COR-L47 (cell line): ENCODE results near the gene XYLT2.

Experiments used
- DNase-seq: peaks from one replicate; lab custom pipeline; 2025; lab: John Stamatoyannopoulos, UW

Gene XYLT2

DNA sequence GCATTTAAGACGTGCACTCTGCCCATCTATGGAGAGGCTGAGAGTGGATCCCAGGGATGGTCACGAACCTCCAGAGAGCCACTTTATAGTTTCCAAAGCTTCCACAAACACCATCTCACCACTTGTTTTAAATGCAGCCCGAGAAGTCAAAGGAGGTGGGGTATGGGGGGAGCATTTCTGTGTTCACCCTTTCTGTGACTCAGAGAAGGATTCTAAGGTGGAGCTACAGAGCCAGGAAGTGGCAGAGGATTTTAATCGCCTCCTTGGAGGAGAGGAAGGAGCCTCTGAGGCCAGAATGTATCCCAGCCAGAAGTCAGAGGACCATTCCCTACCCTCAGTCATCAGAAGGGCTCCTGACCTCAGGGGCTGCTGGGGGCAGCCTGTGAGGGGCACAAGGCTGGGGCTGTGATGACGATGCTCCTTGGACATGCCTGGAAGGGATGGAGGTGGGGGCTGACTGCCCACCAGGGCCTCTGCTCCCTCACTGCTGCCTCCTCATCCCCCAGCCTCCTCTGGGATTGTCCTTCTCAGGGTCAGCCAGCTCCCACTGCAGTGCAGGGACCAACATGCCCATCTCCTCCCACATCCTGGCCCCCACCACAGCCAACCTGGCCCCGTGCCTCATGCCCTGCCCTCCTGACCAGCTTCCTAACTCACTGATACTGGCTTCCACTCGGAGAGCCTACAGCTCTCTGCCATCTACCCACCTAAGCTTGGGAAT is 2.8 kb downstream of the XYLT2 start:
- DNase-seq = no peak

DNA sequence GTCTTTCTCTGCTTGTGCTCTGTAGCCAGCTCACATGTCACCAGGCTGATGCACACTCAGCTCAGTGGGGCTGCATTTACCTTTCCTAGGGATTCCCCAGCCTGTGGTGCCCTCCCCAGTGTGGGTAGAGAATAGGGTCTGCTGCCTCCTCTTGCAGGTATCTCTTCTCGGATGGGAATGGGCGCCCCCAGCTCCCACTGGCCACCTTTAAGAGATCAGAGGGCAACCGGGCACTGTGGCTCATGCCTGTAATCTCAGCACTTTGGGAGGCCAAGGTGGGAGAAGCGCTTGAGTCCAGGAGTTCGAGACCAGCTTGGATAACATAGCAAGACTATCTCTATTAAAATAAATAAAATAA is 3.3 kb downstream of the XYLT2 start:
- no peak for DNase-seq

DNA sequence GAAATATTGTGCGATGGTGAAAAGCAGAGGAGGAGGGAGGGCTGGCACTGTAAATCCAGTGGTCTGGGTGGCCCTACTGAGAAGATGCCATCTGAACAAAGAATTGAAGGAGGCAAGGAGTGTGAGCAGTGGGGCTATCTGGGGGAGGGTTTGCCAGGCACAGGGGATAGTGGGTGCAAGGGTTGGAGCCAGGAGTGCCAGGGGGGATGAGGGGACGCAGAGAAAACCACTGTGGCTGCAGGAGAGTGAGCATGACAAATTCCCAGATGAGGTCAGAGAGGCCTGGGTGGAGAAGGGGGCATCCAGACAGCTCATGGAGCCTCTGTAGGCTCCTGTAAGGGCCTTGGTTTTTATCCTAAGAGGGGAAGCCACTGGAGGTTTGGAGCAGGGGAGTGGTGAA is 4.8 kb downstream of the XYLT2 start:
- no peak for DNase-seq

DNA sequence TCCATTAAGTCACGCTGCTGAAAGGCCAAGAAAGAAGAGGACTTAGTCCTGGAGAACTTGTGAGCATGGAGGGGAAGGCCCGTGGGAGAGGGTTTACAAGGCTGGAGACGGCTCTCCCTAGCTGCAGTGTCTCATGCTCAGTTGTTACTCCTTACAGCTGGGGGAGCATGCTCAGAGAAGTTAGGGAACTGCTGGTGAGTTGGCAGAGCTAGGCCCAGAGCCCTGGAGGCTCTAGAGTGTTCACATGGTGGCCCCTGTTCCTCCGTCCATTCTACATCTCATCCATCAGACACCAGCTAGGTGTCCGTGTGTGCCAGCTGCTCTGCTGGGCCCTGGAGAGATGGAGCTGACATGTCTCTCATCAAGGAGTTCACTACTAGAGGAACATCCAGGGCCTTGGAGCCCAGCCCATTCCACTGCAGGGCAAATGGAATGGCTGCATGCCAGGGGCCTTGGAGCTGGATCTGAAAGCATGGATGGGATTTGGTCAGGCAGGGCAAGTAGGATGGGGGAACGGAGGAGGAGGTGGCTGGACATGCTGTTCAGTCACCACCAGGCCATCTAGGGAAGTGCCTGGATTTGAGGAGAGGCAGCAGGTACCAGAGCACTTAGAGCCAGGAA is 6.3 kb downstream of the XYLT2 start:
- no peak for DNase-seq

DNA sequence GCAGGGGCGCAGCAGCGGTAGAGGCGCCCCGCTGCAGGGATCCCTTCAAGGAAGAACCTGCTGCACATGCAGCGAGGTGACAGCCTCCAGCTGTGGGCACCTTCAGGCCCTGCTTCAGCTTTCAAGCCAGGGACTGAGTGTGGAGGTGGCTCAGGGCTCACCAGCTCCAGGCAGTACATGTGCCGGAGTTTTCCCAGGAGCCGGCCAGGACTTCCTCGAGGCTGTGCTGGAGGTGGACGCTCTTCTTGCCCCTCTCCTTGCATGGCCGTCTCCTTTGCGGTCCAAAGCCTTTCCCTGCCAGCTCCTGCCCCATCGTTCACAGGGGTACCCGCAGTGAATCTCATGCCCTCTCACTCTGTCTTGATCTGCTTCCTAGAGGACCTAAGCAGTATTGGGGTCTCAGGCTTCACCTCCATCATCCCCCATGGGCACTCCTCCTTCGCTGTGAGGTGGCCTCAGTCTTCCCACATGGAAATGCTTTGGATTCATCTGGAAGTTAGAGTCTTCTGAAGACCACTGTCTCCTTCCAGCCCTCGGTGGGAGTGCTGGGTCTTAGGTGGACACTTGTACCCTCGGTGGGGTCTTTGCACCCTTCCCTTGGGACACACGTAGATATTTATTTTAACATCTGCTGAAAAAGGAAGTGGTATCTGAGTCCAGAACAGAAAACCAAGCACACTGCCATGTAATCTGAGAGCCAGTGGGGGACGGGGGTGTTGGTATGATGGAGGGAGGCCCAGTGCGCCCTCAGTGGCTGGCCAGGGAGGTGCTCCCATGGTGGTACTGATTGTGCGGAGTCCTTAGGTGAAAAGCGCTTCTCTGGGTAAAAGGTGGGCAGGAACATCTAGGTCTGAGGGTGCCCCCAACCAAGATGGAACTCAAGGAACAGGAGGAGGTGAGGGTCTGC is 7.0 kb downstream of the XYLT2 start:
- no peak for DNase-seq

DNA sequence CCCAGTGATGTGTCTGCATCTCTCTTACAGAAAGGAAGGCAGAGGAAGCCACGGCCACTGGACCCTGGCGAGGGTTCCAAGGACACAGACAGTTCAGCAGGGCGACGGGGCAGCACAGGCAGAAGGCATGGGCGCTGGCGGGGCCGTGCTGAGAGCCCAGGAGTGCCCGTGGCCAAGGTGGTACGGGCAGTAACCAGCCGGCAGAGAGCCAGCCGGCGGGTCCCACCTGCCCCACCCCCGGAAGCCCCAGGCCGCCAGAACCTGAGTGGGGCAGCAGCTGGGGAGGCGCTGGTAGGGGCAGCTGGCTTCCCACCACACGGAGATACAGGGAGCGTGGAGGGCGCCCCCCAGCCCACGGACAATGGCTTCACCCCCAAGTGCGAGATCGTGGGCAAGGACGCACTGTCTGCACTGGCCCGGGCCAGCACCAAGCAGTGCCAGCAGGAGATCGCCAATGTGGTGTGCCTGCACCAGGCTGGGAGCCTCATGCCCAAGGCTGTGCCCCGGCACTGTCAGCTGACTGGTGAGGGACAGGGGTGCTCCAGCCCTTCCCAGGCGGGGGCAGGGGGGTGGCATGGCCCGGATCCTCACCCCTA is 7.8 kb downstream of the XYLT2 start:
- no peak for DNase-seq

DNA sequence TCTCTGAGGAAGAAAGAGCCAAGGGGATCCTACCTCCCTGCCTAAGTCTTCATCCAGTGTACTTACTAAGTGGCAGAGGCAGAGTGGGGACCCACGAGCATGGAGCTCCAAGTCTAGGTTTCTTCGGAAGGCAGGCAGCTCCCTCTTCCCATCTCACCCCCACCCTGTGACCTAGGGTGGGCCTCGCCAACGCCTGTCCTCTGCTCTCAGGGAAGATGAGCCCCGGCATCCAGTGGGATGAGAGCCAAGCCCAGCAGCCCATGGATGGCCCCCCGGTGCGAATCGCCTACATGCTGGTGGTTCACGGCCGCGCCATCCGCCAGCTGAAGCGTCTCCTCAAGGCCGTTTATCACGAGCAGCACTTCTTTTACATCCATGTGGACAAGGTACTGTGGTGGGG is 8.3 kb downstream of the XYLT2 start:
- DNase-seq = no peak

DNA sequence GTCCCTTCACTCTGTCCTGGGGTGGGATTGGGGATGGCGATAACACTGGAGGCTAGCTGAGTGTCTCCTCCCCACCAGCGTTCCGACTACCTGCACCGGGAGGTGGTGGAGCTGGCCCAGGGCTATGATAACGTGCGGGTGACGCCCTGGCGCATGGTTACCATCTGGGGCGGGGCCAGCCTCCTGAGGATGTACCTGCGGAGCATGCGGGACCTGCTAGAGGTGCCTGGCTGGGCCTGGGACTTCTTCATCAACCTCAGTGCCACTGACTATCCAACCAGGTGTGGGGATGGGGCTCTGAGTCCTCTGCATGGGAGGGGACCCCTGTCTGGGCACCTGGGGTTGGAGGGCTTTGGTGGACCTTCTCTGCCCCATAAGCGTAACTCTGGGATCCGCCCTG is 8.8 kb downstream of the XYLT2 start:
- no peak for DNase-seq

DNA sequence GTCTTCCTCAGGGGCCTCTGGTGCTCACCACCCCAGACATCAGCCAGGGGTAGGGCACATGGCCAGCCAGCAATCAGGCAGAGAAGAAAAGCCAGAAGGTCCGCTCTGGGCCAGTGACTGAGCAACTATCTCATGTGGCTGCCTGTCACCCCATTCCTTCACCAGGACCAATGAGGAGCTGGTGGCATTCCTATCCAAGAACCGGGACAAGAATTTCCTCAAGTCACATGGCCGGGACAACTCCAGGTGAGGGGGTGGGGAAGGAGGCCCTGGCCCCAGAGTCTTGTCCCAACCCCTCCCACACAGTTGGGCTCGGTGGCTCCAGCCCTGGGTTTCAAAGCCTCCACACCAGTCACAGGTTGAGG is 9.4 kb downstream of the XYLT2 start:
- DNase-seq = no peak

DNA sequence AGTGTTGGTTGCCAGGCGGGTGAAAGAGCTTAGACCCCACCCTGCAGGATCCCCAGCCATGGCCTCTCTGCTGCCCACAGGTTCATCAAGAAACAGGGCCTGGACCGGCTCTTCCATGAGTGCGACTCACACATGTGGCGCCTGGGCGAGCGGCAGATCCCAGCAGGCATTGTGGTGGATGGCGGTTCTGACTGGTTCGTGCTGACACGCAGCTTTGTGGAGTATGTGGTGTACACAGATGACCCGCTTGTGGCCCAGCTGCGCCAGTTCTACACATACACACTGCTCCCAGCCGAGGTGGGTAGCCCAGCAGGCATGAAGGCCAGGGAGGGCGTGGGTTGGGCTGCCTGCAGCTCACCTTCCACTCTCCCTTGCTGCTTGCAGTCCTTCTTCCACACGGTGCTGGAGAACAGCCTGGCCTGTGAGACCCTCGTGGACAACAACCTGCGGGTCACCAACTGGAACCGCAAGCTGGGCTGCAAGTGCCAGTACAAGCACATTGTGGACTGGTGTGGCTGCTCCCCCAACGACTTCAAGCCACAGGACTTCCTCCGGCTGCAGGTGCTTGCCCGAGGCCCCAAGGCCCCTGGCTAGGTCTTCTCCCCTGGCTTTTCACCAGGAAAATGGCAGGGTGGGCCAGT is 9.9 kb downstream of the XYLT2 start:
- DNase-seq = no peak

DNA sequence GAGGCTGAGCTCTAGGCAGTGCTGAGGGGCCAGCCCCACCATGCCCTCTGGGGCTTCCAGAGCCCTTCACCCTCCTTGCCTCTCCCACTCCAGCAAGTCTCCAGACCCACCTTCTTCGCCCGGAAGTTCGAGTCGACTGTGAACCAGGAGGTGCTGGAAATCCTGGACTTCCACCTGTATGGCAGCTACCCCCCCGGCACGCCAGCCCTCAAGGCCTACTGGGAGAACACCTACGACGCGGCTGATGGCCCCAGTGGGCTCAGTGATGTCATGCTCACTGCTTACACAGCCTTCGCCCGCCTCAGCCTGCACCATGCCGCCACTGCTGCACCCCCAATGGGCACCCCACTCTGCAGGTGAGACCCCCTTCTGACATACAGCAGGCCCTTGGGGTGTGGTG is 10.5 kb downstream of the XYLT2 start:
- DNase-seq = no peak

DNA sequence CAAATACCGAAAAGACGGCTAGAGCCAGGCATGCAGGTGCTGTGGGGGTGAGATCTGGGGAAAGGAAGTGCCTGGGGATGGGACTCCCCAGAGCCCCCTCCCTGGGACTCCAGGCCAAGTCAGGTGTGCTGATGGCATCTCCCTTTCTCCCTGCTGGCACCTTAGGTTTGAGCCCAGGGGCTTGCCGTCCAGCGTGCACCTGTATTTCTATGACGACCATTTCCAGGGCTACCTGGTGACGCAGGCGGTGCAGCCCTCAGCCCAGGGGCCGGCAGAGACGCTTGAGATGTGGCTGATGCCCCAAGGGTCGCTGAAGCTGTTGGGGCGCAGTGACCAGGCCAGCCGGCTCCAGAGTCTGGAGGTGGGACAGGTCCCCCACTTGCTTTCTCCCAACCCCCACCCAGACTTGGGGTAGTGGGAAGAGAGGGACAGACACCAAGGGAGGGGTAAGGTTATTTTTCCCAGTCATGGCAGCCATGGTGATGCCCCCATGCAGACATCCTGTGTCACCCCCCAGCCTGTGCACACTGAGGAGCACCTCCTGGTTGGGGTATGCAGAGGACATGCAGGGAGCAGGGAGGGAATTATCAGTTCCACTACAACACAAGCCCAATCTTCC is 11.1 kb downstream of the XYLT2 start:
- no peak for DNase-seq

DNA sequence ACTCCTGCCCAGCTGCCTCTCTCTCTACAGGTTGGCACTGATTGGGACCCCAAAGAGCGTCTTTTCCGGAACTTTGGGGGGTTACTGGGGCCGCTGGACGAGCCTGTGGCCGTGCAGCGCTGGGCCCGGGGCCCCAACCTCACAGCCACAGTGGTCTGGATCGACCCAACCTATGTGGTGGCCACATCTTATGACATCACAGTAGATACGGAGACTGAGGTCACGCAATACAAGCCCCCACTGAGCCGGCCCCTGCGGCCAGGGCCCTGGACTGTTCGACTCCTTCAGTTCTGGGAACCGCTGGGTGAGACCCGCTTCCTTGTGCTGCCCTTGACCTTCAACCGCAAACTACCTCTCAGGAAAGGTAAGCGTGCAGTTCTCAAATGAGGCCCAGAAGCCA is 12.3 kb downstream of the XYLT2 start:
- DNase-seq = no peak

DNA sequence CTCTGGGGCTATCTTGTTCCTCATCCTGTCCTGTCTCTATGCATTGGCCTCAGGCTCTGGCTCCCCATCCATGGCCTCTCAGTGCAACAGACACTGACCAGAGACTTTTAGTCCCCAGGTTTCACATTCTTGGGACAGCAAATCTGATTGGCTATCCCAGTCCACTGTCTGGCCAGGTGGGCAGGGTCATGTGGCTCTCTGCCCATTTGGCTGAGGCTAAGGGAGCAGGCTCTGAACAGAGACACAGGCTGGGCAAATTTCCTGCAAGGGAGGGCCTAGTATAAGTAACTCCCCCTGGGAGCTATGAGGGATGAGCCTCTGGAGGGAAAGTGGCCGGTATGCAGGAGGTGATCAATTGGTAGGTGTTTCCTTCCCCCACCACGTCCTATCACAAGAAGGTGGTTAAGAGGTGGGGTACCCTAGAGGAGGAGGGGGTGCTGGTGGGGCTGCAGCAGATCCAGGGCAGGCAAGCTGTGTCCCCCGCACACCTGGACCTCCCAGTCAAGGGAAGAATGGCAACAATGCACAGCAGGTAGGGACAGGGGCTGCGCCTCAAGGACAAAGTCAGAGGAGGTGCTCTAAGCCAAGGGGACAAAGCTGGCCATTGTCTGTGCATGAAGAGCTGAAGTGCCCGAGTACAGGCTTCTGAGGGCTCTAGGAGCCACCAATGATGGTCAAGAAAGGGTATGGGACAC is 13.2 kb downstream of the XYLT2 start:
- DNase-seq = no peak

DNA sequence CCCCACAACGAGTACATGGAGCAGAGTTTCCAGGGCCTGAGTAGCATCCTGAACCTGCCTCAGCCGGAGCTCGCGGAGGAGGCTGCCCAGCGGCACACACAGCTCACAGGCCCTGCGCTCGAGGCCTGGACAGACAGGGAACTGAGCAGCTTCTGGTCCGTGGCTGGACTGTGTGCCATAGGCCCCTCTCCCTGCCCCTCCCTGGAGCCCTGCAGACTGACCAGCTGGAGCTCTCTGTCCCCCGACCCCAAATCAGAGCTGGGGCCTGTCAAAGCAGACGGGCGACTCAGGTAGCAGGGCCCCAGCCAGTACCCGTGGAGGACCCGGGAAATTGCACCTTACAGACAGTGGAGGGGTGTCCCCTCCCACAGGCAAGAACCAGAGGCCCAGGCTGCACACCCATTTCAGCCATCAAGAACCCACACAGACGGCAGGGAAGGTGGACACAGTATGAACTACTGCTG is 14.1 kb downstream of the XYLT2 start:
- no peak for DNase-seq

DNA sequence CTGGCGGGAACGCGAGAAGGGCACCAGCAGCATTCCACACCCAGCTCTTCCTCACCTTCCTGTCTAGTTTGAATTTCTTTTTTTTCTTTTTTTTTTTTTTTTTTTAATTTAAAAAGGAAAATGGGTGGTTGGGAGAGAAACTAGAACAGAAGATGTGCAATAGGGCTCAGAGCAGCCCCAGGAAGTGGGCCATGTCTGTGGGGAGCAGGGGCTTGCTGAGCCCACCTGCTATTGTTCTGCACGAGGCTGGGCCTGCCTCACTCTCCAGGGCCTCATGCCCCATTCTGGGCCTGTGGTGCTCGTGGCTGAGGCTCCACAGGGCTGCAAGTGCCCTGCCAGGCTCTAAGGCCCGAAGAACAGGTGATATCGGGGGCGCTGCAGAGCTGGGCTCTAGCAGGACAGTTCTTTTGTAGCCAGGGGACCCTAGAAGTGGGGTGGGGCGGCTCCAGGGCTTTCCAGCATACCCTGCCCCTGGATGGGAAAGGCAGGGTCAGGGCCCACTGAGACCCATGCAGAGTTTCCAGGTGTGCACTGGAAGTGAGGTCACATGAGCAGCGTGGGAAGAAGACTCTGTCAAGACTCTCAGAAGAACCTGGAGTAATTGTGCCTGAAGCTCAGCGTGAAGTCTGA is 14.7 kb downstream of the XYLT2 start:
- DNase-seq = no peak

DNA sequence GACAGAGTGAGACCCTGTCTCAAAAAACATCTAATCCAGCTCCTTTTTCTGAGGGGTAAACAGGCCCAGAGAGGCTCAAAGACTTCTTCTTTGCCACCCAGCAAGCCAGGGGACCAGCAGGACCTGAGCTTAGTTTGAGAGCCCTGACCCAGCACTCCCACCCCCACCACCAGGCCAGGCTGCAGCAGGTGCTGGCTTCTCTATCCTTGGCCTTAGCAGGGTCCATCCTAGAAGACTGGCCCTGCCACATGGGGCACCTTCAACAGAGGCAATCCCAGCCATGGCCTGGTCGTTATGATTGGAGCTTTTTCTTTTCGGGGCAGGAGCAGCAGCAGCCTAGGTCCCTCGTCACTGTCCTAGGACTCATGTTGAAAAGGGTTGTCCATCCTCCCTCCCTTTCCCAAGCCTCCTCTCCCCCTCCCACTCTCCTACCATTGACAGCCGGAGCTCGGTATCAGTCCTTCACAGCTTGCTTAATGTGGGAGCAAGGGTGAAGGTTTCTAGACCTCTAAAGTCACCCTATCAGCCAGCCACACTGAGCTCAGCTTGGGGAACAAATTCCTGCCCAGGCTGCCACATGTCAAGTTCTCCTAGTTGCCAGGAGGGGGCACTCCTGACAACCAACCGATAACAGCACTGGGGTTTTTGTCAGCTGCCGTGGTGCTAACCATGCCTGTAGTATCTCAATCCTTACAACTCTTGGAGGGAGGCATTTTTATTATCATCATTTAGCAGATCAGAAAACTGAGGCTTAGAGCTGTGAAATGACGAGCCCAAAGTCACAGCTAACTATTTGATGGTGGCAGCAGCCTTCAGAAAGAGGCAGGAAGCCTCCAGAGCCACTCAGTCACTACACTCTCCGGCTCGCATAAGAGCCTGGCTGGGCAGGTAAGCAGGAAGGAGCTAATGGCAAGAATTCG is 15.9 kb downstream of the XYLT2 start:
- peak; percentile 15 for DNase-seq

DNA sequence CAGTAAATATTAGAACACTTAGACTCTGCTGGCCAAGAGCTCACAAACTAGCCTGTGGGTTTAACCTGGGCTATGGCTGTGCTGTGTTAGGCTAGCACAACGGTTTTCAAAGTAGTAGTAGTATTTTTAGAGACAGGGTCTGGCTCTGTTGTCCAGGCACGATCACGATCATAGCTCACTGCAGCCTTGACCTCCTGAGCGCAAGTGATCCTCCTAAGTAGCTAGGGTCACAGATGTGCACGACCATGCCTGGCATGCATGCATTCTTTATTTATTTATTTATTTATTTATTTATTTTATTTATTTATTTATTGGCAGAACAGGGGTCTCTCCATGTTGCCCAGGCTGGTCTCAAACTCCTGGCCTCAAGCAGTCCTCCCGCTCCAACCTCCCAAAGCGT is 16.7 kb downstream of the XYLT2 start:
- DNase-seq = no peak

DNA sequence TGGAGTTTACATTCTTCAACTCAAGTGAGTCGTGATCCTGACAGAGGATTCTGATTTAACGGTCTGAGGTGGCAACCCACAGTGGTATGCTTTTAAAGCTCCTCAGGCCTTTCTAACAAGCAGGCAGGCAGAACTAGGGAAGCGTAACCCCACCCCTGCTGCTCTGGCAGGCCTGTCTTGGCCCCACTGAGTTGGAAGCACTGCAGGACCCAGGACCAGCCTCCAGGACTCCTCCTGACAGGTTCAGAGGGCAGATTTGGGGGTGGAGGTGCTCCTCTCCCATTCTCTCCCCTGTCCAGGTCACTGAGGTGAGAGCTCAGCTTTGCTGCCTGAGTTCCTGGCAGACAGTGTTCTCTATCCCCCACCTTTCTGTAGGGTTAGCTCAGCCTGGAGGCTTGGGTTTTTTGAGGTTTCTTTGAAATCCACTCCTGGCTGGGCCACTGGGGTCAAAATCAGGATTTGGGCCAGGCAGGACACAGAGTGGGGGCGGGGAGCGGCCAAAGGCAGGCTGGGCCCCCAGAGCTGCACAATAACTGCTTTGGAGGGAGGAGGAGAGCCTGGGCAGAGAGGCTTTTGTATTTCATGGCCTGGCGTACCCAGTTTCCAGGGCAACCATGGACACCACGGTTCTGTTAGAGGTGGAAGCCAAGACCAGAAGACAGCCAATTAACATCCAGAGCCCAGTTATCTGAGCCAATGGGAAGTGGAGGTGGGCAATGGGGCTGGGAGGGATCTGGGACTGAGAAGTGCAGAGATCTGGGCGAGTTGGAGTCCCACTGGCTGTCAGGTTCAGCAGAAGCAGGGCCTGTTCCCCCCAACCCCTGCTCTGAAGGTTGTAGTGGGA is 17.5 kb downstream of the XYLT2 start:
- peak; percentile 59 for DNase-seq
